Natural killer cell (primary cell): ENCODE data around the gene LRRC8E. TPM values are rescaled to one million over a fixed set of nuclear protein-coding genes. Genes with fewer than 3 reads are reported as not detected.

Source experiments
- ATAC-seq, 3 donors: fragments of 150-1000 bp in 2 of 3; fragments of 200-7000 bp in 1 of 3; cut with Tn5 transposase; 1 replicate in 1 of 3; 2 replicates in 2 of 3; pipeline ENCODE4 v1.10.0; 2021; ENCODE audit warnings: mild to moderate bottlenecking in 2 of 3, moderate library complexity in 2 of 3
- DNase-seq, 2 donors: peaks; one replicate each; pipeline versions ENCODE4 v3.0.0 to v3.0.0-alpha.2; 2013 to 2021; ENCODE audit warnings: mixed read lengths in 1 of 2
- H3K27ac ChIP-seq: one replicate; pipeline ENCODE4 v1.5.1; 2013; ENCODE audit warnings: mild to moderate bottlenecking, low read length
- H3K27me3 ChIP-seq: one replicate; pipeline ENCODE4 v1.6.1; 2013; ENCODE audit warnings: low read length; ENCODE audit not compliant: control insufficient read depth, insufficient read depth
- H3K36me3 ChIP-seq: one replicate; pipeline ENCODE4 v1.6.1; 2013; ENCODE audit warnings: low read length; ENCODE audit not compliant: control insufficient read depth, insufficient read depth
- H3K4me1 ChIP-seq: one replicate; pipeline ENCODE4 v1.6.1; 2013; ENCODE audit warnings: low read length; ENCODE audit not compliant: control insufficient read depth, insufficient read depth
- H3K4me3 ChIP-seq: one replicate; pipeline ENCODE4 v1.5.1; 2013; ENCODE audit warnings: low read length
- H3K9me3 ChIP-seq: one replicate; pipeline ENCODE4 v1.6.1; 2013; ENCODE audit warnings: low read length; ENCODE audit not compliant: control insufficient read depth, insufficient read depth
- H3K27ac Mint-ChIP-seq, 2 donors: one replicate each; pipeline ENCODE4 v1.8.0; 2022; ENCODE audit warnings: mild to moderate bottlenecking in 2 of 2, mixed read lengths in 2 of 2, moderate library complexity in 1 of 2
- H3K27me3 Mint-ChIP-seq, 2 donors: one replicate each; pipeline ENCODE4 v1.8.0; 2022; ENCODE audit warnings: low read depth in 2 of 2, mixed read lengths in 2 of 2
- H3K36me3 Mint-ChIP-seq: one replicate; pipeline ENCODE4 v1.8.0; 2022; ENCODE audit warnings: mixed read lengths
- H3K4me1 Mint-ChIP-seq, 2 donors: one replicate each; pipeline ENCODE4 v1.8.0; 2022; ENCODE audit warnings: mixed read lengths in 2 of 2
- H3K4me3 Mint-ChIP-seq: one replicate; pipeline ENCODE4 v1.8.0; 2022; ENCODE audit warnings: mild to moderate bottlenecking, moderate library complexity, mixed read lengths
- H3K9me3 Mint-ChIP-seq, 2 donors: one replicate each; pipeline ENCODE4 v1.8.0; 2022; ENCODE audit warnings: mixed read lengths in 2 of 2
- CTCF ChIP-seq: fragments of 200-600 bp; IDR thresholded peaks from one replicate; pipeline ENCODE4 v1.8.0; 2022; ENCODE audit warnings: antibody characterized with exemption
- WGBS: methylation state at CpG from one replicate; pipeline ENCODE4 v1.1.7; 2013; ENCODE audit warnings: missing lambda C conversion rate; ENCODE audit not compliant: insufficient coverage; 5-methylcytosine and 5-hydroxymethylcytosine counted together
- intact Hi-C: fragments of 100-400 bp; cut with micrococcal nuclease; formaldehyde crosslinking; loops from one replicate; pipeline ENCODE4 v1.14.2; 2022
- total RNA-seq, 4 donors: library from RNA; stranded (reverse); fragments of 120-200 nt in 1 of 4; gene quantifications; one replicate each; pipeline versions ENCODE4 v1.2.3 to v1.2.4, GENCODE V29; 2013 to 2022

Gene LRRC8E
- total RNA-seq, 3 donors from 2014 or later (not counting 1 experiment from before 2014, with no cell fraction given): not detected

GRCh38 chr19:7863157-7863970, 24.9 kb upstream of the LRRC8E start:
- no peaks in the 10 kb centered on the region for H3K36me3 Mint-ChIP-seq
- H3K27me3 Mint-ChIP-seq: peaks cover 9 to 21% of the 10 kb centered on the region in 2 donors
- Histone ChIP-seq H3K4me3 (no peak overlapping the region), H3K36me3 (no peaks in the 10 kb centered on the region), H3K27ac (no peak overlapping the region), H3K4me1 (peaks cover 19% of the 10 kb centered on the region), H3K27me3 (peaks cover 30% of the 10 kb centered on the region), H3K9me3 (peaks cover 4% of the 10 kb centered on the region)
- H3K9me3 Mint-ChIP-seq: no peaks in the 10 kb centered on the region
- TF ChIP-seq CTCF: no peak
- DNase-seq (peak in 1 of 2 donors; percentile 43), ATAC-seq (peak in 1 of 3 donors; percentile 3)
- H3K4me3 Mint-ChIP-seq: peak overlapping the region; percentile 37
- 49% methylated on average over 83 of the region's 83 CpGs for WGBS
- no peak overlapping the region for H3K27ac Mint-ChIP-seq
- peaks cover 0 to 8% of the 10 kb centered on the region in 2 donors for H3K4me1 Mint-ChIP-seq
- intact Hi-C loops: no loop called here

GRCh38 chr19:7863971-7864689, 24.2 kb upstream of the LRRC8E start:
- TF ChIP-seq CTCF: no peak
- 57% methylated on average over 21 of the region's 21 CpGs for WGBS
- H3K4me3 Mint-ChIP-seq: peak overlapping the region; percentile 35
- H3K4me1 ChIP-seq: peaks cover 26% of the 10 kb centered on the region
- no peaks in the 10 kb centered on the region for H3K36me3 Mint-ChIP-seq
- H3K4me1 Mint-ChIP-seq: peaks cover 0 to 14% of the 10 kb centered on the region in 2 donors
- peaks cover 9 to 21% of the 10 kb centered on the region in 2 donors for H3K27me3 Mint-ChIP-seq
- DNase-seq (no peak), ATAC-seq (no peak)
- peaks cover 4% of the 10 kb centered on the region for H3K9me3 ChIP-seq
- no peak overlapping the region for H3K27ac Mint-ChIP-seq
- no peak overlapping the region for H3K4me3 ChIP-seq
- H3K27ac ChIP-seq: no peak overlapping the region
- H3K9me3 Mint-ChIP-seq: no peaks in the 10 kb centered on the region
- peaks cover 30% of the 10 kb centered on the region for H3K27me3 ChIP-seq
- intact Hi-C loops: no loop called here
- H3K36me3 ChIP-seq: no peaks in the 10 kb centered on the region

GRCh38 chr19:7864690-7865074, 23.6 kb upstream of the LRRC8E start:
- H3K9me3 Mint-ChIP-seq: no peaks in the 10 kb centered on the region
- ATAC-seq (no peak), DNase-seq (no peak)
- H3K4me1 Mint-ChIP-seq: peaks cover 0 to 14% of the 10 kb centered on the region in 2 donors
- WGBS: 51% methylated on average over 18 of the region's 18 CpGs
- peaks cover 30% of the 10 kb centered on the region for H3K4me1 ChIP-seq
- no peaks in the 10 kb centered on the region for H3K36me3 ChIP-seq
- H3K4me3 Mint-ChIP-seq: no peak overlapping the region
- intact Hi-C loops: no loop called here
- peaks cover 9 to 21% of the 10 kb centered on the region in 2 donors for H3K27me3 Mint-ChIP-seq
- no peak overlapping the region for H3K4me3 ChIP-seq
- no peak for TF ChIP-seq CTCF
- peaks cover 30% of the 10 kb centered on the region for H3K27me3 ChIP-seq
- H3K27ac Mint-ChIP-seq: no peak overlapping the region
- no peaks in the 10 kb centered on the region for H3K36me3 Mint-ChIP-seq
- peaks cover 4% of the 10 kb centered on the region for H3K9me3 ChIP-seq
- no peak overlapping the region for H3K27ac ChIP-seq
